Stimulated activated CD4-positive, alpha-beta T cell treated with anti-CD3 and anti-CD28 coated beads, Interleukin-12 subunit alpha, Interleukin-12 subunit beta, amount 100 ng/mL, for 48 hours (primary cell): Measurements from ENCODE around the gene ZGLP1.
"Not testable (repeated sequence)": the region's sequence is repeated elsewhere in the genome, so short reads cannot be mapped to it uniquely, and the experiment has no call there.

Source experiments
- DNase-seq, 3 donors: peaks; one replicate each; pipeline ENCODE4 v3.0.0-alpha.2; 2020; ENCODE audit warnings: low read depth in 2 of 3, low spot score in 1 of 3

The ZGLP1 gene

GRCh38 chr19:10309423-10309822 is at the start of gene ZGLP1:
TSS of gene ZGLP1 (minus strand) at chr19:10309815.
- no peak for DNase-seq

- no peak for DNase-seq
These were observed 46.8 kb upstream of the ZGLP1 start for GRCh38 chr19:10356431-10356830.

GRCh38 chr19:10353793-10354391 is 44.3 kb upstream of the ZGLP1 start:
- peak; percentile 44 to 49 (median 46) for DNase-seq

GRCh38 chr19:10352764-10353671 is 43.4 kb upstream of the ZGLP1 start:
- no peak for DNase-seq

GRCh38 chr19:10346509-10346908 is 36.9 kb upstream of the ZGLP1 start:
- no peak for DNase-seq

- no peak for DNase-seq
These were observed 35.2 kb upstream of the ZGLP1 start for GRCh38 chr19:10344780-10345179.

GRCh38 chr19:10343495-10343894 is 33.9 kb upstream of the ZGLP1 start:
- DNase-seq, result no peak

GRCh38 chr19:10339977-10340376 is 30.4 kb upstream of the ZGLP1 start:
- DNase-seq, result no peak

GRCh38 chr19:10339380-10339960 is 29.9 kb upstream of the ZGLP1 start, which contains the start of gene ICAM3:
TSS of gene ICAM3 (minus strand) at chr19:10339624. CDS start at chr19:10339614, 10 bp downstream.
- DNase-seq, result peak; percentile 48 to 65 (median 60)

- no peak for DNase-seq
These were observed 29.3 kb upstream of the ZGLP1 start for GRCh38 chr19:10338940-10339339.

- DNase-seq, result not testable (repeated sequence)
These were observed 27.1 kb upstream of the ZGLP1 start for GRCh38 chr19:10336725-10337124.

GRCh38 chr19:10335352-10335985 is 25.9 kb upstream of the ZGLP1 start:
- DNase-seq, result no peak

- DNase-seq, result peak; percentile 51 to 58 (median 56)
These were observed 25.2 kb upstream of the ZGLP1 start for GRCh38 chr19:10334588-10335351.

- DNase-seq, result no peak
These were observed 24.4 kb upstream of the ZGLP1 start for GRCh38 chr19:10333758-10334587.

GRCh38 chr19:10332965-10333757 is 23.5 kb upstream of the ZGLP1 start, which contains the start of gene RAVER1:
TSS of gene RAVER1 (minus strand) at chr19:10333529. CDS start at chr19:10333507, 22 bp downstream.
- DNase-seq, result peak; percentile 94 to 99 (median 97)

- no peak for DNase-seq
These were observed 22.7 kb upstream of the ZGLP1 start for GRCh38 chr19:10332158-10332964.

- no peak for DNase-seq
These were observed 19.9 kb upstream of the ZGLP1 start for GRCh38 chr19:10329555-10329954.
